Activated naive CD8-positive, alpha-beta T cell (primary cell): ENCODE data around the gene SLC15A5.

Experiments used
- H3K27ac Mint-ChIP-seq: one replicate; pipeline ENCODE4 v1.8.0; 2021; ENCODE audit warnings: mixed read lengths
- H3K27me3 Mint-ChIP-seq: one replicate; pipeline ENCODE4 v1.8.0; 2021; ENCODE audit warnings: mixed read lengths
- H3K36me3 Mint-ChIP-seq: one replicate; pipeline ENCODE4 v1.8.0; 2021; ENCODE audit warnings: mixed read lengths
- H3K4me1 Mint-ChIP-seq: one replicate; pipeline ENCODE4 v1.8.0; 2021; ENCODE audit warnings: low read depth, mixed read lengths
- H3K4me3 Mint-ChIP-seq: one replicate; pipeline ENCODE4 v1.8.0; 2021; ENCODE audit warnings: mild to moderate bottlenecking, mixed read lengths
- H3K9me3 Mint-ChIP-seq: one replicate; pipeline ENCODE4 v1.8.0; 2021; ENCODE audit warnings: low read depth, mixed read lengths

SLC15A5 gene

DNA sequence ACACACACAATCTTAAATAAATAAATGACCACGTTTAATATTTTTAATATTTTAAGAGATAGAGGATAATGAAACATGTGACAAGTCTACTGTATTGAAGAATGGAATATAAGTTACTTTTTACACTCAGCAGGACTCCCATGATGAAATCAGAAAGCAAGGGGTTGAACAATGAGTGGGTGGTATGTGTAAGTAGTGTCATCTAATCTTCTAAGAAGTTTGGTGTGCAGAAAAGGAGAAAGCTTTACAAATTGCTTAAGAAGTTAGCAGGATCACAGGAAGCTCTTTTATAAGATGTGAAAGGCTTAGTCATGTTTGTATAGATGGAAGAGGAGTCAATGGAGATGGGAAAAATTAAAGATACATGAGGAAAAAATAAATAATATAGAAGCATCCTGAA lies 47.8 kb downstream of the SLC15A5 start:
- Mint-ChIP-seq H3K36me3 (no peaks in the 10 kb centered on the region), H3K27ac (no peak overlapping the region), H3K4me3 (no peak overlapping the region), H3K9me3 (peaks cover 13% of the 10 kb centered on the region), H3K27me3 (no peaks in the 10 kb centered on the region), H3K4me1 (no peaks in the 10 kb centered on the region)

DNA sequence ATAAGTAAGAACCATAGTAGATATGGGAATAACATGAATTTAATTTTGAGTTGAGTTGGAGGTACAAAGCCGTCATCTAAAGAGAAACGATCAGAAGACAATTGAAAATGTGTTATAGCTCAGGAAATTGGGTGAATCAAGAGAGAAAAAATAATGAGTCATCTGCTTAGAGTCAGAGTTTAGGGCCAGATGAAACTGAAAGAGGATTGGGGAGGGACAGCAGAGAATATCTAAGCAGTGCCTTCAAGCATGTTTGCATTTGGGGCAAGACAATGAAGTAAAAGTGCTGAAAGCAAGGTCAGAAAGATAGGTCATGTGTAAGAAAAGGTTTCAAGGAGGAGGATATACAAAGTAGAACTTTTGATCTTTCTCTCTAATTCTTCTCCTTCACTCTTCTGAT lies 49.4 kb downstream of the SLC15A5 start:
- no peak overlapping the region for H3K4me3 Mint-ChIP-seq
- H3K27ac Mint-ChIP-seq, result no peak overlapping the region
- no peaks in the 10 kb centered on the region for H3K4me1 Mint-ChIP-seq
- peaks cover 13% of the 10 kb centered on the region for H3K9me3 Mint-ChIP-seq
- no peaks in the 10 kb centered on the region for H3K27me3 Mint-ChIP-seq
- no peaks in the 10 kb centered on the region for H3K36me3 Mint-ChIP-seq

DNA sequence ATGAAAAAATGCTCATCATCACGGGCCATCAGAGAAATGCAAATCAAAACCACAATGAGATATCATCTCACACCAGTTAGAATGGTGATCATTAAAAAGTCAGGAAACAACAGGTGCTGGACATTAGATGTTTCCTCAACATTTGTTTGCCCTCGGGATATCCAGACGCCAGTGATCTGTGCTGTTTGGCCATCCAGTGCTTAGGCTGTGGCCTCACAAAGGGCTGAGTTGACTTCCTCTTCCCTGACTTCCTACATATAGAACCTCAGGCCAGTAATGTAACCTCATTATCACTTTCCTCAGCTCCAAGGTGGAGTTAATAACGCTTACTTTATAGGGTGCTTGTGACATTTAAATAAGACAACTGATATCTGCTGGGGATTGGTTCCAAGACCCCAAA lies 51.8 kb downstream of the SLC15A5 start:
- peaks cover 1% of the 10 kb centered on the region for H3K9me3 Mint-ChIP-seq
- no peak overlapping the region for H3K4me3 Mint-ChIP-seq
- H3K27ac Mint-ChIP-seq, result no peak overlapping the region
- H3K4me1 Mint-ChIP-seq, result no peaks in the 10 kb centered on the region
- H3K36me3 Mint-ChIP-seq, result no peaks in the 10 kb centered on the region
- H3K27me3 Mint-ChIP-seq, result no peaks in the 10 kb centered on the region

DNA sequence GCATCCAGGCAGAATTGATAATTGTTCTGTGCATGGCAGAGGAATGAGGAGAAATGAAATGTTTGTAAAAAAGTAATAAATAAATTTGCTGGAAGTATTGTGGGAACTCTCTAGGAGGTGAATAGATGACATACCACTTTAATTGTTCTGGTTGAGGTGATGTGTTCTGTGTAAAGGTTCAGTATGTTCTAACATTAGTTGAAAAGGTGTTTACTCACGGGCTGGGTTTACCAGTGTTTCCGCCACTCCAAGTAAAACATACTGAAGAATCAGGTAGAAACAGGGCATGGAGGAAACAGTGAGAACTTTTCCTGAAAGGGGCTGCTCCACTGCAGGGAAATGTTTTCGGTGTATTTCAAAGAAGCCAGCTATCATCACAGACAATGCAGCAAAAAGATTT lies 53.3 kb downstream of the SLC15A5 start:
- Mint-ChIP-seq H3K36me3 (no peaks in the 10 kb centered on the region), H3K4me3 (no peak overlapping the region), H3K9me3 (peaks cover 2% of the 10 kb centered on the region), H3K27ac (no peak overlapping the region), H3K27me3 (no peaks in the 10 kb centered on the region), H3K4me1 (no peaks in the 10 kb centered on the region)

DNA sequence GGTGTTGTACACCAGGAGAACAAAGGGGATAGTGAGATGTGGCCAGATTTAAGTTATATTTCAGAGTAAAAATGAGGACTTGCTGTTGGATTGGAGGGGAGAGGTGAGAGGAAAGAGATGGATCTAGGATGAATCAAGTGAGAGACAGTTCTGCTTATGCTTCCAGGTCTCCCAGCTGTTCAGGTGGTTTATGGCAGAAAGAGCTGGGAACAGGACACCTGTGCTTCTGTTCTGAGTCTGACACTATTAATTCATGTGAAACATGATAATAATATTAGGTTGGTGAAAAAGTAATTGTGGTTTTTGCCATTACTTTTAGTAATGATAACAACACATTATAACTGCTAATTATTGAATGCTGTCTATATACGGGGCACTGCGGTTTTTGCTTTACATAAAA lies 55.7 kb downstream of the SLC15A5 start:
- H3K4me1 Mint-ChIP-seq, result no peaks in the 10 kb centered on the region
- peaks cover 2% of the 10 kb centered on the region for H3K9me3 Mint-ChIP-seq
- no peak overlapping the region for H3K27ac Mint-ChIP-seq
- no peaks in the 10 kb centered on the region for H3K27me3 Mint-ChIP-seq
- H3K36me3 Mint-ChIP-seq, result no peaks in the 10 kb centered on the region
- H3K4me3 Mint-ChIP-seq, result no peak overlapping the region

DNA sequence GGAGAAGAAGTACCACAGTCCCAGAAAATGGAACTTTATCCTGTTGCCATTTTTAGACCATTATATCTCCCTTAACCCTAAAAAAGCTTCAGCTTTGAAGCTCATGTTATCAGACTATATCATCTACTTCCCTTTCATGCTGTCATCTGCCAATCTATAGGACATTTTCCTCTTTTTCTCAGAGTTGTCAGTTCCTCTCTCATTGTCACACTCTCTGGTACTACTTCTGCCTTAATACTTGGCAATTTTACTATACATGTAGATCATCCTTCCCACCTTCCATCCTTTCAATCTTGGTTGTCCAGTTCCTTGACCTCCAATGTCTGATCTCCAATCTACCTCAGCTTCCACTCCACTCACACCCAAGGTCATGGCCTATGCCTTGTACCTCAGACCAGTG lies 57.4 kb downstream of the SLC15A5 start:
- H3K4me3 Mint-ChIP-seq, result no peak overlapping the region
- H3K27me3 Mint-ChIP-seq, result no peaks in the 10 kb centered on the region
- H3K9me3 Mint-ChIP-seq, result peaks cover 2% of the 10 kb centered on the region
- H3K4me1 Mint-ChIP-seq, result no peaks in the 10 kb centered on the region
- H3K36me3 Mint-ChIP-seq, result no peaks in the 10 kb centered on the region
- H3K27ac Mint-ChIP-seq, result no peak overlapping the region

DNA sequence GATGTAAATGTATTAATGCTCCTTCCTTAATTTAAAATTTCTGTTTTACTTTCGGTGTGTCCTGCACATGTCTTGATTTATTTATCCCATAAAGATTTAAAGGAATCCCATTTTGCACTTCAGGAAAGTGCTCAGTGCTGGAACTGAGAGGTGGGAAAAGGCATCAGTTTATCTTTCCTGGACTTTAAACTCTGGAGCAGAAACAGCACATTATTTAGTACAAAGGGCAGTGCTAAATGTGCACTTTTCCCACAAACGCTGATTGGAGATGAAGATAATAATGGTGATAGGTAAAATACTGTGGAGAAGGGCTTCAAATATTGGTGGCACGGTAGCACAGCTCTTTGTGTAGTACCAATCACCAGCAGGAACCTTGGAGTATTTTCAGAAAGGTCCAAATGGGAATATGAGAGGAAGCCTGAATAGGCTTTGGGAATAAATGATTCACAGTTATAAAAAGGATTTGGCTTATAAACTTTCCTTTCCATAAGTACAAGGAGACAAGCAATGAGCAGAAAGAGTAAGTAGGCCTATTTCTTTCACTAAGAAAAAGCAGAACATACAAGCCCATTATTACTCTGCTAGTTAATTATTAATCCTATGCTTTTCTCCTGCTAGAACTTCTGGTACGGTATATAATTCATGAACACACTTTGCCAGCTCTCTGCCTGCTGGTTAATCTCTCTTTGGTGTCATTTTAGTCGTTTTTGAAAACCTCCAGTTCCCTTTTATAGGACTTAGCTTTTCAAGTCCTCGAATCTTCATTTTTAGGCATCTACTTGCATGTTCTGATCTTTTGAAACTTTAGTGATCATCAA lies 58.3 kb downstream of the SLC15A5 start:
- H3K9me3 Mint-ChIP-seq, result peaks cover 2% of the 10 kb centered on the region
- H3K4me1 Mint-ChIP-seq, result no peaks in the 10 kb centered on the region
- H3K36me3 Mint-ChIP-seq, result no peaks in the 10 kb centered on the region
- H3K4me3 Mint-ChIP-seq, result no peak overlapping the region
- no peak overlapping the region for H3K27ac Mint-ChIP-seq
- H3K27me3 Mint-ChIP-seq, result no peaks in the 10 kb centered on the region

DNA sequence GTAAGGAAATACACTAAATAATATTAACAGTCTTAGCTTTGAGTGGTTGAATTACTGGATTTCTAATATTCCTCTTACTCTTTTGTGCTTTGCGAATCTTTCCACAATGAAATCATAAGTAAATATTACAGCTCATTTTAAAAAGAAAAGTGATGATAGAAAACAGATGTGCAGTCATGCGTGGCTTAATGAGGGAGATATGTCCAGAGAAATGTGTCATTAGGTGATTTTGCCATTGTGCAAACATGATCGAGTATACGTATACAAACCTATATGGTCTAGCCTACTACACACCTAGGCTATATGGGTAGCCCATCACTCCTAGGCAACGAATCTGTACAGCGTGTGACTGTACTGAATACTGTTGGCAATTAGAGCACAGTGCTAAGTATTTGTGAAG lies 59.3 kb downstream of the SLC15A5 start:
- Mint-ChIP-seq H3K4me1 (no peaks in the 10 kb centered on the region), H3K9me3 (peaks cover 2% of the 10 kb centered on the region), H3K36me3 (no peaks in the 10 kb centered on the region), H3K27me3 (no peaks in the 10 kb centered on the region), H3K27ac (no peak overlapping the region), H3K4me3 (no peak overlapping the region)

DNA sequence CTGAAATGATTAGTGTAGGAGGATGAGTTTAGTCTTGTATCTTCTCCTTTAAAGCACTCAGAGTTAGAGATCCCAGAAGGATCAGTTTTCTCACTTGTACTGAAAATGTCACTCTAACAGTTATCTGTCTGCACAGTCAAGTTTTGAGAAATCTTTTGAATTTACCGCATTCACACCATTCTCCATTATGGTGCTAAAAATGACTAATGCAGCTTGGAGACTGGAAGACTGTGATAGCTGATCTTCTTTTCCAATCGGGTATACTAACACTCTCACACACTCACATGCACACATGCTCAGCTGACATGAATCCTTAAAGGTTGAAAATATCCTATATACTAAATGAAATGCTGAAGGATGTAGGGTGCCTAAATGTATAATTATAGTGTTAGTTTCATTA lies 65.8 kb downstream of the SLC15A5 start:
- no peak overlapping the region for H3K27ac Mint-ChIP-seq

DNA sequence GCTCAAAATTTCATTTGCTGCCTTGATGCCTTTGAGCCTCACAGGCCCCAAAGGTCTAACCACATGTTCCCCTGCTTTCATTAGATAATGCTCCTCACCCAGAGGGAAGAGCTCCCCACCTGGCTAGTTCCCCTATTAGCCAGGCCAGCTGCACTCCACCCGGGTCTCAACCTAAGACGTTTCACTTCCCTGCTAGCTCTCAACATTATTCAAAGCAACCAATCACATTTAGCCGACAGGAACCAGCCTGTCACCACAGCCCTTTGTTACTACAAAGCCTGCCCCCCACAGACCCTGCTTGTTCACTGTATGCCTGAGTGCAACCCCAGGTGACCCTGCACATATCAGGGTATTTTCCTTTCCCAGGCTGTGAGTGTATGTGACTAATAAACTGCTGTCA lies 78.6 kb downstream of the SLC15A5 start:
- H3K27me3 Mint-ChIP-seq, result no peaks in the 10 kb centered on the region
- H3K4me3 Mint-ChIP-seq, result no peak overlapping the region
- no peak overlapping the region for H3K27ac Mint-ChIP-seq
- H3K9me3 Mint-ChIP-seq, result peaks cover 11% of the 10 kb centered on the region
- no peaks in the 10 kb centered on the region for H3K36me3 Mint-ChIP-seq
- no peaks in the 10 kb centered on the region for H3K4me1 Mint-ChIP-seq

More for the DNA sequence above, 65.8 kb downstream of the SLC15A5 start:
- no peak overlapping the region for H3K4me3 Mint-ChIP-seq
- no peaks in the 10 kb centered on the region for H3K9me3 Mint-ChIP-seq
- H3K4me1 Mint-ChIP-seq, result no peaks in the 10 kb centered on the region
- no peaks in the 10 kb centered on the region for H3K27me3 Mint-ChIP-seq
- H3K36me3 Mint-ChIP-seq, result no peaks in the 10 kb centered on the region

DNA sequence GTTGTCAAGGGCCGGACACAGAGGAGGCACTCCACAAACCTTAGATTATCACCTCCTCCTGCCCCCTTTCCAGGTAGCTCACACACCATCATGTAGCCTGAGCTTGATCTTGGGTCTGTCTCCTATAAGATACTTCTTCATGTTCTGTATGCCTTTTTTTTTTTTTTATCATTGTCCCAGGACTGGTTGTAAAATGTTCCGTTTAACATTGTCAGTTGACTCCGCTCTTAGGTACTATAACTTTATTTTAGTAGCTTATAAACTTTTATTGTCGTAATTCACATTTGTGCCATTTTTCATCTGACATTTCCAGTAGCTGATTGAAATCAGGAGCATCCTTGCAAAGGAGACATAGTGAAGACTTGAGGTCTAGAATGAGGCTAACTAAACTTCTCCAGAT lies 79.9 kb downstream of the SLC15A5 start:
- Mint-ChIP-seq H3K4me3 (no peak overlapping the region), H3K27me3 (no peaks in the 10 kb centered on the region), H3K36me3 (no peaks in the 10 kb centered on the region), H3K27ac (no peak overlapping the region), H3K4me1 (no peaks in the 10 kb centered on the region), H3K9me3 (peaks cover 11% of the 10 kb centered on the region)

DNA sequence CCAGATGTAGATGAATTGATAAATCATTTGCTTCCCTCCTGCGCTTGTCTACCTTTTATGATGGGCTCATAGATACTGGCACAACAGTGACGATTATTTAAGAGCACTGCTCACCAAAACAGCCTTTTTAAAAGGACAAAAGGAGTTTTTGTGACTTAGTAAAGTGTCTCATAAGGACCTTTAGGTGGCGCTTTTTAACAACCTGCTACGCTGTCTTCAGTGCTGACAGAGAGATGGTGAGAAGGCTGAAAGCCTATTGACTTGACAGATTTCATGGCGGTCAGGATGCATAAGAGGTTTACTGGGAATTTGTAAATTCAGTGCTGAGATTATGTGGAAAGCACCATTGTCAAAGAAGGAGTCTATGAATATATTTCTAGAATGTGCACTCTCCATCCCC lies 87.6 kb downstream of the SLC15A5 start:
- Mint-ChIP-seq H3K36me3 (no peaks in the 10 kb centered on the region), H3K27ac (no peak overlapping the region), H3K4me3 (no peak overlapping the region), H3K27me3 (no peaks in the 10 kb centered on the region), H3K4me1 (no peaks in the 10 kb centered on the region), H3K9me3 (no peaks in the 10 kb centered on the region)

DNA sequence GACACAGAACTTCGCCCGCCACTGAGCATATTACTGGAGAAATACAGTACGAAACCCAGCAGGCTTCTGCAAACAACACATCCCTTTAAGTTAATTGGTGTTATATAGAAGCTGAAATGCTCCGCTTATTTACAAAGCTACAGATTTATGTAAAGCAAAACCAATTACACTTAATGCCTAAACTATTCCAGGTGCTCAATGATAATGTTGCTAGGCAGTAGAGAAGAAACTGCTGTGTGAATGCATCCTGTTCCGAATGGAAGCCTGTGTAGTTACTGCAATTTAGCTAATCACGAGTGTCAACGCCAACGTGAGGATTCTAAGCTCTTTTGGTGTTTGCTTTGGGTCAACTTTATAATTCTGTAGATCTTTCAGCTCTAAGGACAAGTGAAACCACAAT lies 89.8 kb downstream of the SLC15A5 start:
- no peaks in the 10 kb centered on the region for H3K27me3 Mint-ChIP-seq
- H3K36me3 Mint-ChIP-seq, result no peaks in the 10 kb centered on the region
- no peak overlapping the region for H3K4me3 Mint-ChIP-seq
- no peak overlapping the region for H3K27ac Mint-ChIP-seq
- no peaks in the 10 kb centered on the region for H3K9me3 Mint-ChIP-seq
- H3K4me1 Mint-ChIP-seq, result no peaks in the 10 kb centered on the region

DNA sequence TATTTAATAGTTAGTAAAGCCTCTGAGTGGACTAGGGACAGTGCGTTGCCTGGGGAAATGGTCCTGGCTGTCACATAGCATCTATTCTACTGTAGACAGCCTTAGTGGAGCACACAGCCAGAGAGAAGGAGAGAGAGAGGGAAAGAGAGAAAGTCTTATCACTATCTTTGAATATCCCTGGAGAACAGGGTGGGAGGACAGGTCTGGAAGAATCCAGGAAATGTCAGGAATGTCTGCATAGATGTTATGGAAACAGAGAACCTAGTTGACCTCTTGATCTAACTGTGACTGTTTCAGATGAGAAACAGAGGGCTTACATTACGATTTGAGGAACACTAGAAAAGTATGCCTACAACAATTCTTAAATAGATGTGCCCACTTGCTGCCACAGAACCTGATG lies 92.8 kb downstream of the SLC15A5 start:
- Mint-ChIP-seq H3K4me1 (no peaks in the 10 kb centered on the region), H3K9me3 (no peaks in the 10 kb centered on the region), H3K36me3 (no peaks in the 10 kb centered on the region), H3K4me3 (no peak overlapping the region), H3K27ac (no peak overlapping the region), H3K27me3 (no peaks in the 10 kb centered on the region)

DNA sequence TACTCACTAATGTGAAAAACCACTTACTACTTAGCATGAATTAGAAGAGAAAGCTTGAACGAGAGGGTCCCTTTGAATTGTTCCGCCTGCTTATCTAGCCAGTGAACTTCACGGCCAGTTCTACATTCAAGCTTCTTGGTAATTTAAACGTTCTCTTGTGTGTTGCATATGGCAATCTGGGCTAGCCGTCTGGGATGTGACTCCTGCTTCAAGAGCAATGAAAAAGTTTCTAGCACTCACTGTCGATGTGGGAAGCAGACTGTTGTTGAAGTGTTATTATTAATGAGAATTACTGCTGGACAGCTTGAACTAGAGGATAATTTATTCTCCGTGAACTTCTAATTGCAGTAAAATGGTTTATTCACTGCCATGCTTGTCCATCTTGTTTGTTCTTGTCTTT lies 93.9 kb downstream of the SLC15A5 start:
- Mint-ChIP-seq H3K4me3 (no peak overlapping the region), H3K4me1 (no peaks in the 10 kb centered on the region), H3K36me3 (no peaks in the 10 kb centered on the region), H3K27ac (no peak overlapping the region), H3K9me3 (no peaks in the 10 kb centered on the region), H3K27me3 (no peaks in the 10 kb centered on the region)

DNA sequence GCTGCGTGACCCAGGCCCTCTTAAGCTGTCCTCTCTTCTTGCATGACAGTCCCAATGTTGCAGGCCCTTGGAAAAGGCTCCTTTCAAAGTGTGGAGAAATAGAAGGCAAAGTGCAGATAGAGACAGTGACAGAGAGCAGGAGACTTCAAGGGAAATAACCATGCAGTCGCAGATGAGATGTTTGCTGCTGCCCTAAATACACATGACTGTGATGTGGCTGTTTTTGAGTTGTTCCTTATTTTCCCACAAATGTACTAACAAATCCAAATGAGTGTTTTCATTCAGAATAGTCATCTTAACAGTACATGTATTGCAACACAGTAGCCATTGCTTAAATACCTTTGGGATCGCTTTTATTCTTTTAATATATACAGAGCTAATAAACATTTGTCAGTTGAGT lies 101.6 kb downstream of the SLC15A5 start:
- H3K9me3 Mint-ChIP-seq, result no peaks in the 10 kb centered on the region
- no peak overlapping the region for H3K27ac Mint-ChIP-seq
- H3K4me1 Mint-ChIP-seq, result no peaks in the 10 kb centered on the region
- H3K4me3 Mint-ChIP-seq, result no peak overlapping the region
- H3K27me3 Mint-ChIP-seq, result no peaks in the 10 kb centered on the region
- H3K36me3 Mint-ChIP-seq, result no peaks in the 10 kb centered on the region
